Prostate gland (tissue), 2 donors: ENCODE measurements around the gene CLIC5. TPM values are rescaled to one million over a fixed set of nuclear protein-coding genes. Genes with fewer than 3 reads are reported as not detected.

Experiments
- DNase-seq: peaks from one replicate; pipeline ENCODE4 v3.0.0-alpha.2; 2019; ENCODE audit warnings: low spot score
- H3K27ac ChIP-seq, 2 donors: fragments of 200-600 bp; sonication (generic); 2 replicates each; pipeline ENCODE4 v1.5.1; 2017 to 2019
- H3K27me3 ChIP-seq: fragments of 200-600 bp; sonication (generic); replicated peaks from 2 replicates; pipeline ENCODE4 v1.5.1; 2019; ENCODE audit not compliant: insufficient read depth
- H3K36me3 ChIP-seq, 2 donors: fragments of 200-600 bp; sonication (generic); 1 replicate in 1 of 2; 2 replicates in 1 of 2; pipeline versions ENCODE4 v1.5.1 to v1.8.1; 2017 to 2019
- H3K4me1 ChIP-seq: fragments of 200-600 bp; sonication (generic); replicated peaks from 2 replicates; pipeline ENCODE4 v1.5.1; 2019
- H3K4me3 ChIP-seq, 2 donors: fragments of 200-600 bp; sonication (generic); 2 replicates each; pipeline ENCODE4 v1.5.1; 2017 to 2019
- H3K9me3 ChIP-seq: fragments of 200-600 bp; sonication (generic); 2 replicates; pipeline ENCODE4 v1.5.1; 2017
- POLR2A ChIP-seq: fragments of 450-650 bp; IDR thresholded peaks from one replicate; pipeline ENCODE4 v1.6.1; 2016; ENCODE audit warnings: antibody characterized with exemption, mild to moderate bottlenecking
- POLR2AphosphoS5 ChIP-seq: sonication (generic); formaldehyde crosslinking; IDR thresholded peaks from one replicate; pipeline ENCODE4 v1.6.1; 2017; ENCODE audit warnings: antibody characterized with exemption
- WGBS: methylation state at CpG from one replicate; pipeline ENCODE4 v1.1.5; 2018; 5-methylcytosine and 5-hydroxymethylcytosine counted together
- intact Hi-C: fragments of 100-400 bp; cut with DNase I; formaldehyde crosslinking; loops from one replicate; pipeline ENCODE4 v1.14.2; 2022
- total RNA-seq, 2 donors: library from RNA; depleted of rRNA; stranded (reverse); fragments of >200 nt; gene quantifications; one replicate each; pipeline ENCODE4 v1.1.0, GENCODE V29; 2016
- TF ChIP-seq, protein P1 (sequence below), 4 experiments: fragments of 200-600 bp in 2 of 4; fragments of 450-650 bp in 2 of 4; sonication (generic) in 2 of 4; IDR thresholded peaks; 1 replicate in 3 of 4; 2 replicates in 1 of 4; pipeline ENCODE4 v1.5.1; 2016 to 2019; ENCODE audit warnings: antibody characterized with exemption in 4 of 4, mild to moderate bottlenecking in 2 of 4, moderate library complexity in 2 of 4

Gene CLIC5
- total RNA-seq, 2 donors from 2014 or later: 3.2 to 4.5 TPM

DNA sequence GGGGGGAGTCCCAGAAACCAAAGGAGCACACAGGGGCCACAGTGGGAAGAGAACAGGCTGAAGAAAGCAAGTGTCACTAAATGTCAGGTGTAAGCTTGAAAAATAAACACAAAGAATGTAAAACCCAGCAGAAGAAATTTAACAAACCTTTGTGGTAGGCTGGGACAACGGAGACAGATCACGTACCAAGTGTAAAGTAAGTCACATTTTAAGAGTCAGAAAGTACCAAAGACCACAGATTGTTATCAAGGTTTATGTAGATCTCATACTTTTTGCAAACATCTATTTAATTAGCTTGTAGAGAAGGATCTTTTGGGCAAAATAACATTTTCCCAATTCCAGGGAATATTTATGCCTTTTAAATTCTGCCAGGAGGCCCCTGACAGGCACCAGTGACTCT lies 1.6 kb downstream of the CLIC5 start:
- intact Hi-C loops: no loop called here
- no peak overlapping the region for H3K4me3 ChIP-seq
- H3K9me3 ChIP-seq: no peaks in the 10 kb centered on the region
- H3K27ac ChIP-seq: no peak overlapping the region
- no peak for DNase-seq
- TF ChIP-seq POLR2AphosphoS5: no peak
- TF ChIP-seq, protein P1, sequence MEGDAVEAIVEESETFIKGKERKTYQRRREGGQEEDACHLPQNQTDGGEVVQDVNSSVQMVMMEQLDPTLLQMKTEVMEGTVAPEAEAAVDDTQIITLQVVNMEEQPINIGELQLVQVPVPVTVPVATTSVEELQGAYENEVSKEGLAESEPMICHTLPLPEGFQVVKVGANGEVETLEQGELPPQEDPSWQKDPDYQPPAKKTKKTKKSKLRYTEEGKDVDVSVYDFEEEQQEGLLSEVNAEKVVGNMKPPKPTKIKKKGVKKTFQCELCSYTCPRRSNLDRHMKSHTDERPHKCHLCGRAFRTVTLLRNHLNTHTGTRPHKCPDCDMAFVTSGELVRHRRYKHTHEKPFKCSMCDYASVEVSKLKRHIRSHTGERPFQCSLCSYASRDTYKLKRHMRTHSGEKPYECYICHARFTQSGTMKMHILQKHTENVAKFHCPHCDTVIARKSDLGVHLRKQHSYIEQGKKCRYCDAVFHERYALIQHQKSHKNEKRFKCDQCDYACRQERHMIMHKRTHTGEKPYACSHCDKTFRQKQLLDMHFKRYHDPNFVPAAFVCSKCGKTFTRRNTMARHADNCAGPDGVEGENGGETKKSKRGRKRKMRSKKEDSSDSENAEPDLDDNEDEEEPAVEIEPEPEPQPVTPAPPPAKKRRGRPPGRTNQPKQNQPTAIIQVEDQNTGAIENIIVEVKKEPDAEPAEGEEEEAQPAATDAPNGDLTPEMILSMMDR (IDR thresholded peaks at IDR 0.05): no peak
- no peak for TF ChIP-seq POLR2A
- H3K4me1 ChIP-seq: no peaks in the 10 kb centered on the region
- WGBS: 94% methylated on average over 2 of the region's 2 CpGs
- no peaks in the 10 kb centered on the region for H3K27me3 ChIP-seq
- no peaks in the 10 kb centered on the region for H3K36me3 ChIP-seq

DNA sequence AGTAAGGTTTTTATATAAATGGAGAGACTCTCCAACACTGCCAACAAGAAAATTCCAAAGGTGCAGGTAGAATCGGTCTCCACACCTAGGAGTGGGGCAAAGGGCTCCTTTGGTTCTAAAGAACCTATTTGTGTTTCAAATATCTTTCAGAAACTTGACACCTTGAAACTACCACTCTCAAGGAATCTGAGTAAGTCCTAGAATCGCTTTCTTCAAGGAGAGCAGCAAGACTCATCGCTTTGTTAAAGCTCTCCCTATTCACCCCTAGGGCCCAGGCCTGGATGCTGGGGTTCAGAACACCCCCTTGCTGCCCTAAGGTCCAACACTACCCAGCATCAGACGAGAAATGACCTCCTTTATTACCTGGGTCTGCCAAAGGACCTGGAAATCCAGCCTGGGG lies 2.0 kb downstream of the CLIC5 start:
- intact Hi-C loops: no loop called here
- Histone ChIP-seq H3K9me3 (no peaks in the 10 kb centered on the region), H3K27me3 (no peaks in the 10 kb centered on the region), H3K4me1 (no peaks in the 10 kb centered on the region), H3K4me3 (no peak overlapping the region), H3K27ac (no peak overlapping the region), H3K36me3 (no peaks in the 10 kb centered on the region)
- DNase-seq: no peak
- WGBS: 96% methylated on average over 4 of the region's 4 CpGs
- no peak for TF ChIP-seq POLR2AphosphoS5
- TF ChIP-seq, protein P1 (IDR thresholded peaks at IDR 0.05): no peak
- no peak for TF ChIP-seq POLR2A

DNA sequence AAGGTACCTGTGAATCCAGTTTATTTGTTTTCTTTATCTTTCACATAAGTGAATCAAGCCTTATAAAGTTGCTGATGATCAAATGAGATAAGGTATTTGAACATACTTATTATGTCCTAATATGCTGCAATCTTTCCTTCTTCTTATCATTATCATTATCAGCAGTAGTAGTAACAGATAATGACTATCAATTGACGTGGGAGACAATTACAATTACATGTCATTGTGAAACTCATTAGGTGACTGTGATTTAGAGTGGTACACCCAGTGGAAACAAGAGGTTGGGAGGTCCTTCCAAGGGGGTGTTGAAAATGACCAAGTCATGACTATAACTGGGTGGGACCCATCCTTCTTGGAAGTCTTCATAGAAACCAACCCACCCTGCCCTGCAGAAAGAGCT lies 2.8 kb downstream of the CLIC5 start:
- no peak for TF ChIP-seq POLR2A
- TF ChIP-seq, protein P1 (IDR thresholded peaks at IDR 0.05): no peak
- no peak for TF ChIP-seq POLR2AphosphoS5
- WGBS: 57% methylated on average over 1 of the region's 1 CpG
- Histone ChIP-seq H3K9me3 (no peaks in the 10 kb centered on the region), H3K36me3 (no peaks in the 10 kb centered on the region), H3K27me3 (no peaks in the 10 kb centered on the region), H3K4me1 (no peaks in the 10 kb centered on the region), H3K27ac (no peak overlapping the region), H3K4me3 (no peak overlapping the region)
- intact Hi-C loops: no loop called here
- DNase-seq: no peak

DNA sequence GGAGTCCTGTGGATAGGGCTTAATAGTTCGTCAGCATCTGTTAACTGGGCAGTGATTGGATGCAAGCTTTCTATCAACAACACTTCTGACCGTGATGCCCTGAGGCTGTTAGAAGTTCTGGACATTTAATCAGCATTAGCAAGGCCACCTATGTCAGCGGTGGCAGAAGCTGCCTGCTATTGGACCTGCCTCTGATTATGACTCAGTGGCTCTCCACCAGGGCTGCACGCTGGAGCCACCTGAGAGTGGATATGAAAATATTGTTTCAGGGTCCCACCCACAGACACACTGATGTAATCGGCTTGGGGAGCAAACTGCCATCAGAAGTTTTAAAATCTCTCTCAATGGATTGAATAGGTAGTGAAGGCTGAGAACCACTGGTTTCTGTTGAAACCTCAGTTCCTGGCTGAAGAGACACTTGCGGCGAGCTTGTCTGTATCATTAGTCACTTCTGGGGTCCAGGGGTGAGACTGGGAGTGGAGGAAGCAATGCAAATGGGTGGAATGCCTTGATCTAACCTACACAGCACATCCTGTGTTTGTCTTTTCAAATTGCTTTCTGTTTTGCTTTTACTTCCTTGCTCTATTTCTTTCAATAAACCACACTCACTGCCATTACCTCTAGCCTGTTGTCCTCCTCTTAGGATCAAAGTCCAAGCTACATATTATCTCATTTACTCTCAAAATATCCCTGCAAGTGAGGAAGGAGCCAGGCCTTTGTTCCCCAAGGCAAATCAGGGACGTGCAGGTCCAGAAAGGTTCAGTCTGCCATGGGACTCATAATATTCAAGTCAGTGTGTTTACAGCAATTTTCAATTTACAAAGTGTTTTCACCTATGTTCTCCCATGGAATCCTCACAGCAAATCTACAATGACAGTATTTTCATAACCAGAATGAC lies 4.2 kb downstream of the CLIC5 start:
- Histone ChIP-seq H3K27me3 (no peaks in the 10 kb centered on the region), H3K4me3 (no peak overlapping the region), H3K27ac (no peak overlapping the region), H3K36me3 (no peaks in the 10 kb centered on the region), H3K4me1 (no peaks in the 10 kb centered on the region), H3K9me3 (no peaks in the 10 kb centered on the region)
- TF ChIP-seq POLR2A: no peak
- no peak for TF ChIP-seq POLR2AphosphoS5
- TF ChIP-seq, protein P1 (IDR thresholded peaks at IDR 0.05): no peak
- intact Hi-C loops: no loop called here
- 86% methylated on average over 8 of the region's 8 CpGs for WGBS
- DNase-seq: no peak

DNA sequence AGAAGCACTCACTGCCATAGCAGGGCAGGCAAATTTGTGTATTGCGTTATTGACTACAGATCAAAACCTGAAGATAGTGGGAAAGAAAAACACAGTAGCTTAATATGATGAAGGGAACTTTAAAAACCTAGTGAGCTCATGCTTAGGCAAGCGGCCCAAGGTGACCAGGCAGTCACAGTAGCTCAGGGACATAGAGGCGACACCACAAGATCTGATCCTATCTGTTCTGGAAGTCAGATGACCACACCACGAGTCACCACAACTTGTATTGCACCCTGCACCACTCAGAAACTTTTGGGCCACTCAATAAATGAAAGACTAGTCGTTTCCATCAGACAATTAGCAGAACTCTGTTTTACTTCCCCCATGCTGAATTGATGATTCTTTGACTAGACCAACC lies 4.9 kb downstream of the CLIC5 start:
- Histone ChIP-seq H3K9me3 (no peaks in the 10 kb centered on the region), H3K4me3 (no peak overlapping the region), H3K4me1 (no peaks in the 10 kb centered on the region), H3K27ac (no peak overlapping the region), H3K36me3 (no peaks in the 10 kb centered on the region), H3K27me3 (no peaks in the 10 kb centered on the region)
- no peak for DNase-seq
- 88% methylated on average over 5 of the region's 5 CpGs for WGBS
- intact Hi-C loops: no loop called here
- TF ChIP-seq, protein P1 (IDR thresholded peaks at IDR 0.05): no peak
